Liver (tissue), 3 donors: ENCODE measurements around the gene APRT.

Experiments
- CTCF ChIP-seq: fragments of 150-350 bp; IDR thresholded peaks from 2 replicates; pipeline ENCODE4 v1.5.1; 2017; ENCODE audit warnings: improper control_type of control experiment, low read depth, low read length; ENCODE audit not compliant: missing input control
- EGR1 ChIP-seq, 2 donors: IDR thresholded peaks; 2 replicates each; pipeline ENCODE4 v1.6.1; 2016 to 2018; ENCODE audit warnings: antibody characterized with exemption in 2 of 2, low read depth in 2 of 2
- MAX ChIP-seq: IDR thresholded peaks from 2 replicates; pipeline ENCODE4 v1.6.1; 2016; ENCODE audit warnings: antibody characterized with exemption
- REST ChIP-seq: IDR thresholded peaks from 2 replicates; pipeline ENCODE4 v1.6.1; 2016; ENCODE audit warnings: antibody characterized with exemption, mild to moderate bottlenecking
- TAF1 ChIP-seq: conservative IDR thresholded peaks from 2 replicates; pipeline ENCODE4 v1.6.1; 2016; ENCODE audit warnings: antibody characterized with exemption, mild to moderate bottlenecking
- YY1 ChIP-seq: IDR thresholded peaks from 2 replicates; pipeline ENCODE4 v1.6.1; 2016; ENCODE audit warnings: antibody characterized with exemption, mild to moderate bottlenecking
- donor health status: healthy.
- donor health status: healthy.

GRCh38 chr16:88804173-88804551 is 7.6 kb downstream of the APRT start:
- TF ChIP-seq CTCF = no peak
- TF ChIP-seq YY1 = no peak
- no peak for TF ChIP-seq REST
- no peak for TF ChIP-seq TAF1
- TF ChIP-seq MAX = no peak
- no peak for TF ChIP-seq EGR1 (IDR thresholded peaks at IDR 0.05; ENCODE audit: low read depth in 2 of 2)
